Subcutaneous adipose tissue (tissue), 4 donors: ENCODE results near the gene SRP54. TPM values are rescaled to one million over a fixed set of nuclear protein-coding genes. Genes with fewer than 3 reads are reported as not detected.

ENCODE experiments used
- total RNA-seq, 4 donors: library from RNA; depleted of rRNA; stranded (reverse); fragments of >200 nt; gene quantifications; one replicate each; pipeline ENCODE4 v1.1.0, GENCODE V29; 2016
- TF ChIP-seq, protein P1 (sequence below): fragments of 450-650 bp; IDR thresholded peaks from one replicate; pipeline ENCODE4 v1.5.1; 2016; ENCODE audit warnings: low read depth, mild to moderate bottlenecking, control low read depth, antibody characterized with exemption, moderate library complexity

Gene SRP54
- total RNA-seq, 4 donors from 2014 or later, result 39.2 to 51.8 (median 45.3) TPM

DNA sequence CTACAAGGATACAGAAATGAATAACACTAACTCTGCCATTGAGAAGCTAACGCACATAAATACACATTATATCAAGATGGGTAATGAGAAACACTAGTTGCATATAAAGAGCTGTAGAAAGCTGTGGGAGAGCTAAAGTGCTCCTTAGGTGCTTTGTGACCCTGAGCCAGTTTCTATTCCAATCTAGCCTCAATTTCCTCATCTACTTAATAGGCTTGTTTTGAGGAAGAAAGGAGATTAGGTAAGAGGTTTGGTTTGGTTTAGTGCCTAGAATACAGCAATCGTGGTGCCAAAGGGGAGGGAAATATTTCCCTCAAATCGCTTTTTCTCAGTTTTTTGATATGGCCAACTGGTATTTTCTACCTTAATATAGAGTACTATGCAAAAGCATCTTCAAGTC, 994 bp downstream of the SRP54 start:
- TF ChIP-seq, protein P1, sequence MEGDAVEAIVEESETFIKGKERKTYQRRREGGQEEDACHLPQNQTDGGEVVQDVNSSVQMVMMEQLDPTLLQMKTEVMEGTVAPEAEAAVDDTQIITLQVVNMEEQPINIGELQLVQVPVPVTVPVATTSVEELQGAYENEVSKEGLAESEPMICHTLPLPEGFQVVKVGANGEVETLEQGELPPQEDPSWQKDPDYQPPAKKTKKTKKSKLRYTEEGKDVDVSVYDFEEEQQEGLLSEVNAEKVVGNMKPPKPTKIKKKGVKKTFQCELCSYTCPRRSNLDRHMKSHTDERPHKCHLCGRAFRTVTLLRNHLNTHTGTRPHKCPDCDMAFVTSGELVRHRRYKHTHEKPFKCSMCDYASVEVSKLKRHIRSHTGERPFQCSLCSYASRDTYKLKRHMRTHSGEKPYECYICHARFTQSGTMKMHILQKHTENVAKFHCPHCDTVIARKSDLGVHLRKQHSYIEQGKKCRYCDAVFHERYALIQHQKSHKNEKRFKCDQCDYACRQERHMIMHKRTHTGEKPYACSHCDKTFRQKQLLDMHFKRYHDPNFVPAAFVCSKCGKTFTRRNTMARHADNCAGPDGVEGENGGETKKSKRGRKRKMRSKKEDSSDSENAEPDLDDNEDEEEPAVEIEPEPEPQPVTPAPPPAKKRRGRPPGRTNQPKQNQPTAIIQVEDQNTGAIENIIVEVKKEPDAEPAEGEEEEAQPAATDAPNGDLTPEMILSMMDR, result no peak

DNA sequence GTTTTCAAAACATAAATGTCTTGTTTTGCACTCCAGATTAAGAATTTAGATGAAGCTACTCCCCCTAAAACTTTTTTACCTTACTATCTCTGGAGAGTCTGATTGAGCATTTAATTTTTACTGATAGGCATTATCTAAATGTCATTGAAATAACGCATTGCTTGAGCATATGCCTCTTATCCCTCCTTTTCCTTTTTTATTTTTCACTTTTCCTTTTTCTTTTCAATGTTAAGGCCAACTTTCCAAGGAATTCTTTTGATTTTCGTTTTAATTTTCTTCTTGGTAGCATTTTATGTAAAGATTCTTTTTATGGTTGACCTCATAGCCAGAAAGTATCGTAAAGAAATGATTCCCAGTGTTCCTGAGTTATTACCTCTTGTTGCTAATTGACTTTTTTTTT, 2.9 kb downstream of the SRP54 start:
- TF ChIP-seq, protein P1, result no peak

DNA sequence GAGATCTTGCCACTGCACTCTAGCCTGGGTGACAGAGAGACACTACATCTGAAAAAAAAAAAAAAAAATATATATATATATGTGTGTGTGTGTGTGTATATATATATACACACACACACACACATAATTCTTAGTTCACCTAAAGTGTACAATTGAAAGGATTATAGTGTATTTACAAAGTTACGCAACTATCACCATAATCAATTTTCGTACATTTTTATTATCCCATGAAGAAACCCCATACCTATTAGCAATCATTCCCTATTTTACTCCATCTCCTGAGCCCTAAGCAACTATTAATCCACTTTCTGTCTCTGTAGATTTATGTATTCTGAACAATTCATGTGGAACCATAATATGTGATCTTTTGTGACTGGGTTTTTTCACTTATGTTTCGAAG, 4.4 kb downstream of the SRP54 start:
- TF ChIP-seq, protein P1, result no peak

DNA sequence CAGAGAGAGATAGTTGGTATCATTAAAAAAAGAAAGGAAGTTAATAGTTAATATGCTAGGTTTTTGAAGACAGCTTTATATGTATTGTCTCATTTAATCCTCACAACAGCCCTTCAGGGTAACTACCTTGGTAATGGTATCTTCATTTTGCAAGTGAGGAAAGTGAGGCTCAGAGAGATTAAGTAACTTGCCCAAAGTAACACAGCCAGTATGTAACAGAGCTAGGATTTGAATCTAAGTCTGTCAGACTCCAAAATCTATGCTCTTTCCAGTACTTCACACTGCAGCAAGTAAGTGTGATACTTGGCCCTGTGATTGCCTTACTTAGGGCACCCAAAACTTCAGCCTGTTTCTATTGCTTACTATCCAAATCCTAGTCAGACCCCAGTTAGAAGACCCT, 7.0 kb downstream of the SRP54 start:
- TF ChIP-seq, protein P1, result no peak

DNA sequence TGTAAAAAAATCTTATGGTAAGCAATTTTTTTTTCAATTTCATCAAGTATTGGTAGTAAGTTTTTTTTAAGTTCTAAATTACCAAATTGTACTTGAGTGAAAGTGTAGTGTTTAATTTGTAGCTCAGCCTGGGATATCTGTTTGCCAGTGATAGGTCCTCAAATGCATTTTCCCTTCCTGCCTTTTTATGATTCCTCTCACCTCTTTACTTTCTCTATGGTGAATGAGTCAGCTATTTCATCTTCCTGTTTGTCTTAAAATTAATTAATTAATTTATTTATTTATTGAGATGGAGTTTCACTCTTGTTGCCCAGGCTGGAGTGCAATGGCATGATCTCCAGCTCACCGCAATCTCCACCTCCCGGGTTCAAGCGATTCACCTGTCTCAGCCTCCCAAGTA, 10.6 kb downstream of the SRP54 start:
- TF ChIP-seq, protein P1, result no peak

DNA sequence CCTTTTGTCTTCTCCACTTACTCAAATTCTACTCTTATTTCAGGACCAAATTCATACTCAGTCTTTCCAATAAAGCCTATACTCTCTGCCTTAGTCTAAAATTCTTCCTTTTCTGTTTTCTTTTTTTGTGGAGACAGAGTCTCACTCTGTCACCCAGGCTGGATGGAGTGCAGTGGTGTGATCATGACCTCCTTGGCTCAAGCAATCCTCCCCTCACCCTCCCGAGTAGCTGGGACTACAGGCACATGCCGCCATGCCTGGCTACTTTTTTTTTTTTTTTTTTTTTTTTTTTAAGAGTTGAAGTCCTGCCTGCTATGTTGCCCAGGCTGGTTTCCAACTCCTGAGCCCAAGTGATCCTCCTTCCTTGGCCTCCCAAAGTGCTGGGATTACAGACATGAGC, 11.9 kb downstream of the SRP54 start:
- TF ChIP-seq, protein P1, result no peak

DNA sequence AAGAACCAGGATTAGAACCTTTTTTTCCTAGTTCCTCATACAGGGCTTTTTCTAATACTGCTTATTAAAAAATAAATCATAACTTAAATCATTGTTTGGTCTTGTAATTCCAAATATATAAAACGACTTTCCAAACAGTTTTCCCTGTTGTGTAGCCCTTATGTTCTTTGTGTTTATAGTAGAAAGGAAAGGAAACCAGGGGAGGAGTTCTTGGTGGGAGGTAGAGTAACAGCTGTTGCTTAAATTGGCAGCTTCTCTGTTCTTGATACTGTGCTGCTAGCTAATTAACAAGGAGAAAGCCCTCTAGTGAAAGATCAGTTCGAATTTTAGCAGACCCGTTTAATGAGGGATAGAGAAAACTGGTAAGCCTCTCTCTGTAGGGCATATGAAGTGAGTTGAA, 15.0 kb downstream of the SRP54 start:
- TF ChIP-seq, protein P1, result no peak
